Measurements from ENCODE around the gene FCMR. TPM values are rescaled to one million over a fixed set of nuclear protein-coding genes. Genes with fewer than 3 reads are reported as not detected.

Gene FCMR
- total RNA-seq (2022; extraction: Qiagen RNA extraction; ENCODE audit: low read depth), result 3.7 to 7.0 TPM (median 4.5 TPM) in 5 replicates

GRCh38 chr1:206921772-206922265, at the start of gene FCMR:
Gene FCMR (minus strand): TSS chr1:206921941. CDS start chr1:206921854, 87 bp downstream.

GRCh38 chr1:206970446-206970845, 48.7 kb upstream of the FCMR start, which contains the start of gene FCAMR:
Gene FCAMR (minus strand): TSS chr1:206970460. CDS start chr1:206970125, 335 bp downstream.

GRCh38 chr1:206946261-206946660, 24.5 kb upstream of the FCMR start, which contains the start of gene PIGR:
Gene PIGR (minus strand): TSS chr1:206946466. CDS start chr1:206940531, 5,935 bp downstream.

GRCh38 chr1:206897175-206897574, 24.6 kb downstream of the FCMR start, which contains the start of gene IL24:
Gene IL24 (plus strand): TSS chr1:206897443. CDS start chr1:206897833, 390 bp downstream.

GRCh38 chr1:206864939-206865671, 56.6 kb downstream of the FCMR start, which contains the start of gene IL20:
Gene IL20 (plus strand): TSS chr1:206865623. CDS start chr1:206865853, 230 bp downstream.

Other genes with a start within 250 kb of the FCMR start
- gene MAPKAPK2, start 237.0 kb downstream of the FCMR start, total RNA-seq (2022; extraction: Qiagen RNA extraction; ENCODE audit: low read depth), result 65.2 to 74.1 TPM (median 69.4 TPM) in 5 replicates
- gene IL19, start 151.2 kb downstream of the FCMR start, total RNA-seq (2022; extraction: Qiagen RNA extraction; ENCODE audit: low read depth), result not detected in 5 replicates
- not detected in 5 replicates for gene IL10, start 149.4 kb downstream of the FCMR start, total RNA-seq (2022; extraction: Qiagen RNA extraction; ENCODE audit: low read depth)
- gene IL20, start 56.3 kb downstream of the FCMR start, total RNA-seq (2022; extraction: Qiagen RNA extraction; ENCODE audit: low read depth), result not detected in 5 replicates
- gene IL24, start 24.5 kb downstream of the FCMR start, total RNA-seq (2022; extraction: Qiagen RNA extraction; ENCODE audit: low read depth), result 0.17 to 0.35 TPM (median 0.30 TPM) in 5 replicates
- not detected in 5 replicates for gene PIGR, start 24.5 kb upstream of the FCMR start, total RNA-seq (2022; extraction: Qiagen RNA extraction; ENCODE audit: low read depth)
- not detected in 5 replicates for gene FCAMR, start 48.5 kb upstream of the FCMR start, total RNA-seq (2022; extraction: Qiagen RNA extraction; ENCODE audit: low read depth)
- gene C1orf116, start 110.8 kb upstream of the FCMR start, total RNA-seq (2022; extraction: Qiagen RNA extraction; ENCODE audit: low read depth), result 3.1 to 4.5 TPM (median 3.7 TPM) in 5 replicates
- 1.9 to 7.0 TPM (median 7.0 TPM) in 5 replicates for gene YOD1, start 129.3 kb upstream of the FCMR start, total RNA-seq (2022; extraction: Qiagen RNA extraction; ENCODE audit: low read depth)
- gene PFKFB2, start 131.3 kb upstream of the FCMR start, total RNA-seq (2022; extraction: Qiagen RNA extraction; ENCODE audit: low read depth), result 5.3 to 6.7 TPM (median 6.2 TPM) in 5 replicates
- 0.93 to 2.0 TPM (median 1.2 TPM) in 5 replicates for gene C4BPB, start 166.9 kb upstream of the FCMR start, total RNA-seq (2022; extraction: Qiagen RNA extraction; ENCODE audit: low read depth)
- 0.30 to 0.86 TPM (median 0.63 TPM) in 5 replicates for gene C4BPA, start 182.3 kb upstream of the FCMR start, total RNA-seq (2022; extraction: Qiagen RNA extraction; ENCODE audit: low read depth)